ENCODE data around the gene ARHGAP11A.

Gene ARHGAP11A

GRCh38 chr15:32683906-32684584, 68.7 kb downstream of the ARHGAP11A start:
- Histone ChIP-seq H3K27me3 (ENCODE audit: control insufficient read depth in 5 of 5, insufficient read depth in 4 of 5, low read length in 5 of 5) (no peaks in the 10 kb centered on the region), H3K4me3 (ENCODE audit: low read depth in 1 of 5, low read length in 5 of 5) (no peak overlapping the region), H3K4me1 (ENCODE audit: control insufficient read depth in 5 of 5, insufficient read depth in 5 of 5, low read length in 5 of 5) (peaks cover 3 to 24% (median 18%) of the 10 kb centered on the region in 5 donors), H3K9me3 (ENCODE audit: control insufficient read depth in 5 of 5, low read length in 5 of 5) (no peaks in the 10 kb centered on the region), H3K27ac (ENCODE audit: low read depth, low read length) (no peak overlapping the region), H3K9ac (ENCODE audit: low read length in 5 of 5) (no peak overlapping the region), H3K36me3 (ENCODE audit: control insufficient read depth in 5 of 5, insufficient read depth in 5 of 5, low read length in 5 of 5) (no peaks in the 10 kb centered on the region)

GRCh38 chr15:32685576-32685975, 70.3 kb downstream of the ARHGAP11A start:
- Histone ChIP-seq H3K9me3 (ENCODE audit: control insufficient read depth in 5 of 5, low read length in 5 of 5) (no peaks in the 10 kb centered on the region), H3K9ac (ENCODE audit: low read length in 5 of 5) (no peak overlapping the region), H3K27ac (ENCODE audit: low read depth, low read length) (no peak overlapping the region), H3K36me3 (ENCODE audit: control insufficient read depth in 5 of 5, insufficient read depth in 5 of 5, low read length in 5 of 5) (no peaks in the 10 kb centered on the region), H3K27me3 (ENCODE audit: control insufficient read depth in 5 of 5, insufficient read depth in 4 of 5, low read length in 5 of 5) (no peaks in the 10 kb centered on the region), H3K4me3 (ENCODE audit: low read depth in 1 of 5, low read length in 5 of 5) (no peak overlapping the region), H3K4me1 (ENCODE audit: control insufficient read depth in 5 of 5, insufficient read depth in 5 of 5, low read length in 5 of 5) (peaks cover 3 to 24% (median 18%) of the 10 kb centered on the region in 5 donors)

DNA sequence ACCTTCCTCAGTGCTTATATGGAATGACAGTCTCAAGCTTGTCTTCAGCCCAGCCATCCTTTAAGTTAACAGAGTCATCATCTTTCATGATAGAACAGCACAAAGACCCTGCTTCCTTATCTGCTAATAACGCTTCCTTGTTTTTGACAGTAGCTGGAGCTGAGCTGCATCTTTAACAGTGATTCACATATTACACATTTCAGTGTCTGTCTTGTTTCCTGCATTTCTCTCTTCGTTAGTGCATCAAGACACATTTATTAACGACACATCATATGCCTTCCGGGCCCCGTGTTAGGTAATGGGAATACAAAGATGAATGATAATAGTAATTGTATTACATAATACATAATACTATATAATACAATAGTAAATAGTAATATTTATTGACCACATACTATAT, 72.3 kb downstream of the ARHGAP11A start:
- Histone ChIP-seq H3K9me3 (ENCODE audit: control insufficient read depth in 5 of 5, low read length in 5 of 5) (no peaks in the 10 kb centered on the region), H3K27ac (ENCODE audit: low read depth, low read length) (no peak overlapping the region), H3K27me3 (ENCODE audit: control insufficient read depth in 5 of 5, insufficient read depth in 4 of 5, low read length in 5 of 5) (peaks cover 0 to 3% (median 0%) of the 10 kb centered on the region in 5 donors), H3K4me3 (ENCODE audit: low read depth in 1 of 5, low read length in 5 of 5) (no peak overlapping the region), H3K36me3 (ENCODE audit: control insufficient read depth in 5 of 5, insufficient read depth in 5 of 5, low read length in 5 of 5) (no peaks in the 10 kb centered on the region), H3K4me1 (ENCODE audit: control insufficient read depth in 5 of 5, insufficient read depth in 5 of 5, low read length in 5 of 5) (peaks cover 2 to 16% (median 12%) of the 10 kb centered on the region in 5 donors), H3K9ac (ENCODE audit: low read length in 5 of 5) (no peak overlapping the region)

DNA sequence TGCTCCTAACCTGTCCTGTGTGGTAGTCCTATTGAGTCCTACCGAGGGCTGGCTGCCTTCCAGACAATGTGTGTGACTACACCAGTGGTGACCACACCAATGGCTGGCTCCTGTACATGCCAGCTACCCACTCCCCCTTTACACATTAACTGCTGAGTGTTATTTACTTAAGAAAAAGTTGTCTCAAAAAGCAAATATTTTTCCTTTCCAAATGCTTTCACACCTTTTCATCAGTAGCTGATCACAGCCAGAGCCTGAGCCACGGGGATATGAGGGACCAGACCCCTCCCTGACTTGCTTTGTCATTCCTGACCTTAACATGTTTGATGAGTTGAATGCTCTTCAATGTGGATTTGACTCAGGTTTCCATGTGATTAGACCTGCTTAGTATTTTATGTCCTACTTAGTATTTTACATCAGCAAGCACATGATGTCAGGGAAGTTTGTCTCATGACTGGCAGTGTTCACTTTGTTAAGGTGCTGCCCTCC, 72.9 kb downstream of the ARHGAP11A start:
- Histone ChIP-seq H3K9ac (ENCODE audit: low read length in 5 of 5) (no peak overlapping the region), H3K27me3 (ENCODE audit: control insufficient read depth in 5 of 5, insufficient read depth in 4 of 5, low read length in 5 of 5) (peaks cover 0 to 3% (median 0%) of the 10 kb centered on the region in 5 donors), H3K4me1 (ENCODE audit: control insufficient read depth in 5 of 5, insufficient read depth in 5 of 5, low read length in 5 of 5) (peaks cover 2 to 10% (median 6%) of the 10 kb centered on the region in 5 donors), H3K27ac (ENCODE audit: low read depth, low read length) (no peak overlapping the region), H3K9me3 (ENCODE audit: control insufficient read depth in 5 of 5, low read length in 5 of 5) (no peaks in the 10 kb centered on the region), H3K4me3 (ENCODE audit: low read depth in 1 of 5, low read length in 5 of 5) (no peak overlapping the region), H3K36me3 (ENCODE audit: control insufficient read depth in 5 of 5, insufficient read depth in 5 of 5, low read length in 5 of 5) (no peaks in the 10 kb centered on the region)

Measured in subcutaneous abdominal adipose tissue (tissue), 5 donors.